ENCODE measurements around the gene MTCH1. TPM values are rescaled to one million over a fixed set of nuclear protein-coding genes. Genes with fewer than 3 reads are reported as not detected.

MTCH1 gene
- total and polyA plus RNA-seq, 9 of the 15 experiments (the other 6 are each of a cell fraction or from before 2014, with no cell fraction given), result 7.9 to 161 (median 118) TPM

- TF ChIP-seq, protein P1, sequence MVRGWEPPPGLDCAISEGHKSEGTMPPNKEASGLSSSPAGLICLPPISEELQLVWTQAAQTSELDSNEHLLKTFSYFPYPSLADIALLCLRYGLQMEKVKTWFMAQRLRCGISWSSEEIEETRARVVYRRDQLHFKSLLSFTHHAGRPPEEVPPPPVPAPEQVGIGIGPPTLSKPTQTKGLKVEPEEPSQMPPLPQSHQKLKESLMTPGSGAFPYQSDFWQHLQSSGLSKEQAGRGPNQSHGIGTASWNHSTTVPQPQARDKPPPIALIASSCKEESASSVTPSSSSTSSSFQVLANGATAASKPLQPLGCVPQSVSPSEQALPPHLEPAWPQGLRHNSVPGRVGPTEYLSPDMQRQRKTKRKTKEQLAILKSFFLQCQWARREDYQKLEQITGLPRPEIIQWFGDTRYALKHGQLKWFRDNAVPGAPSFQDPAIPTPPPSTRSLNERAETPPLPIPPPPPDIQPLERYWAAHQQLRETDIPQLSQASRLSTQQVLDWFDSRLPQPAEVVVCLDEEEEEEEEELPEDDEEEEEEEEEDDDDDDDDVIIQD (CRISPR knock-in tag; IDR thresholded peaks at IDR 0.05), result no peak
- TF ChIP-seq, protein P2, sequence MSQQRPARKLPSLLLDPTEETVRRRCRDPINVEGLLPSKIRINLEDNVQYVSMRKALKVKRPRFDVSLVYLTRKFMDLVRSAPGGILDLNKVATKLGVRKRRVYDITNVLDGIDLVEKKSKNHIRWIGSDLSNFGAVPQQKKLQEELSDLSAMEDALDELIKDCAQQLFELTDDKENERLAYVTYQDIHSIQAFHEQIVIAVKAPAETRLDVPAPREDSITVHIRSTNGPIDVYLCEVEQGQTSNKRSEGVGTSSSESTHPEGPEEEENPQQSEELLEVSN (IDR thresholded peaks at IDR 0.05; ENCODE audit: borderline replicate concordance in 1 of 2, extremely low read depth in 1 of 2, insufficient read depth in 1 of 2, insufficient read length in 1 of 2, low read depth in 1 of 2, low read length in 1 of 2, poor library complexity in 1 of 2, severe bottlenecking in 1 of 2), result peak in 1 of 2 experiments; percentile 37
- TF ChIP-seq SMAD3 (CRISPR knock-in tag; conservative IDR thresholded peaks at IDR 0.05) (no peak), PHB2 (IDR thresholded peaks at IDR 0.05; ENCODE audit: low read depth) (no peak), SAFB2 (IDR thresholded peaks at IDR 0.05; ENCODE audit: borderline replicate concordance, low read depth, low read length, severe bottlenecking) (no peak), TOE1 (IDR thresholded peaks at IDR 0.05; ENCODE audit: borderline replicate concordance) (no peak), TOE1 (CRISPR knock-in tag; IDR thresholded peaks at IDR 0.05; ENCODE audit: borderline replicate concordance, low read depth) (no peak), KDM4B (IDR thresholded peaks at IDR 0.05; ENCODE audit: borderline replicate concordance in 2 of 2, low read depth in 1 of 2) (no peak), ZBTB8A (IDR thresholded peaks at IDR 0.05; ENCODE audit: partially characterized antibody) (no peak), ARID2 (IDR thresholded peaks at IDR 0.05) (no peak), CBFA2T2 (conservative IDR thresholded peaks at IDR 0.05) (peak; percentile 34; the same call in 1 of the 2 replicates), ZNF444 (CRISPR knock-in tag; IDR thresholded peaks at IDR 0.05) (no peak), ZNF347 (CRISPR knock-in tag; IDR thresholded peaks at IDR 0.05; ENCODE audit: low read depth) (no peak), CBFA2T3 (IDR thresholded peaks at IDR 0.05) (peak; percentile 61), DMBX1 (CRISPR knock-in tag; IDR thresholded peaks at IDR 0.05; ENCODE audit: borderline replicate concordance) (no peak), CBFB (CRISPR knock-in tag; IDR thresholded peaks at IDR 0.05) (no peak), ZNF282 (CRISPR knock-in tag; IDR thresholded peaks at IDR 0.05) (no peak), TEAD4 (IDR thresholded peaks at IDR 0.05; ENCODE audit: low read length) (peak; percentile 48; the same call in 1 of the 2 replicates), TEAD4 (CRISPR knock-in tag; IDR thresholded peaks at IDR 0.05; ENCODE audit: borderline replicate concordance) (no peak), NR2C1 (IDR thresholded peaks at IDR 0.05) (0 out of 2 replicates have a peak, but pooled peaks have one; percentile 13), NR2C1 (tag; IDR thresholded peaks at IDR 0.05) (peak; percentile 37; the same call in 1 of the 2 replicates), EGR1 (conservative IDR thresholded peaks at IDR 0.05) (no peak), RFX5 (IDR thresholded peaks at IDR 0.05; ENCODE audit: low read depth, low read length) (no peak), SMARCA5 (IDR thresholded peaks at IDR 0.05) (0 out of 2 replicates have a peak, but pooled peaks have one; percentile 44), SIN3A (IDR thresholded peaks at IDR 0.05; ENCODE audit: borderline replicate concordance in 2 of 2, control insufficient read depth in 1 of 2, low read depth in 2 of 2, low read length in 2 of 2) (no peak)
Observed at GRCh38 chr6:37005061-37005810, 19.2 kb upstream of the MTCH1 start, which contains the start of gene FGD2 (continued).
